Measurements from ENCODE around the gene CDKAL1.
"Not testable (repeated sequence)": the region's sequence is repeated elsewhere in the genome, so short reads cannot be mapped to it uniquely, and the experiment has no call there.

Gene CDKAL1

GRCh38 chr6:20916086-20916485 lies 381.8 kb downstream of the CDKAL1 start:
- DNase-seq (ENCODE audit: low read depth, low spot score), result no peak

GRCh38 chr6:20918868-20919267 lies 384.6 kb downstream of the CDKAL1 start:
- DNase-seq (ENCODE audit: low read depth, low spot score), result no peak

GRCh38 chr6:20919677-20920385 lies 385.6 kb downstream of the CDKAL1 start:
- DNase-seq (ENCODE audit: low read depth, low spot score), result no peak

GRCh38 chr6:20921578-20921977 lies 387.3 kb downstream of the CDKAL1 start:
- no peak for DNase-seq (ENCODE audit: low read depth, low spot score)

- DNase-seq (ENCODE audit: low read depth, low spot score), result no peak
These were observed 388.5 kb downstream of the CDKAL1 start for GRCh38 chr6:20922743-20923142.

GRCh38 chr6:20924094-20924493 lies 389.8 kb downstream of the CDKAL1 start:
- DNase-seq (ENCODE audit: low read depth, low spot score), result not testable (repeated sequence)

GRCh38 chr6:20924911-20925543 lies 390.8 kb downstream of the CDKAL1 start:
- no peak for DNase-seq (ENCODE audit: low read depth, low spot score)

GRCh38 chr6:20927130-20927860 lies 393.0 kb downstream of the CDKAL1 start:
- DNase-seq (ENCODE audit: low read depth, low spot score), result no peak

- DNase-seq (ENCODE audit: low read depth, low spot score), result no peak
These were observed 395.0 kb downstream of the CDKAL1 start for GRCh38 chr6:20929283-20929682.

GRCh38 chr6:20931093-20931492 lies 396.8 kb downstream of the CDKAL1 start:
- no peak for DNase-seq (ENCODE audit: low read depth, low spot score)

- DNase-seq (ENCODE audit: low read depth, low spot score), result no peak
These were observed 397.5 kb downstream of the CDKAL1 start for GRCh38 chr6:20931772-20932171.

- peak; percentile 22 for DNase-seq (ENCODE audit: low read depth, low spot score)
These were observed 398.0 kb downstream of the CDKAL1 start for GRCh38 chr6:20932284-20932683.

GRCh38 chr6:20933057-20933788 lies 399.0 kb downstream of the CDKAL1 start:
- peak; percentile 6 for DNase-seq (ENCODE audit: low read depth, low spot score)

- peak; percentile 12 for DNase-seq (ENCODE audit: low read depth, low spot score)
These were observed 402.7 kb downstream of the CDKAL1 start for GRCh38 chr6:20936949-20937348.

GRCh38 chr6:20939161-20939775 lies 405.0 kb downstream of the CDKAL1 start:
- DNase-seq (ENCODE audit: low read depth, low spot score), result no peak

GRCh38 chr6:20943040-20943627 lies 408.9 kb downstream of the CDKAL1 start:
- no peak for DNase-seq (ENCODE audit: low read depth, low spot score)

GRCh38 chr6:20943922-20944321 lies 409.7 kb downstream of the CDKAL1 start:
- no peak for DNase-seq (ENCODE audit: low read depth, low spot score)

GRCh38 chr6:20946022-20946421 lies 411.8 kb downstream of the CDKAL1 start:
- no peak for DNase-seq (ENCODE audit: low read depth, low spot score)

- no peak for DNase-seq (ENCODE audit: low read depth, low spot score)
These were observed 412.6 kb downstream of the CDKAL1 start for GRCh38 chr6:20946890-20947289.

GRCh38 chr6:20947977-20948376 lies 413.7 kb downstream of the CDKAL1 start:
- no peak for DNase-seq (ENCODE audit: low read depth, low spot score)

GRCh38 chr6:20948556-20948955 lies 414.3 kb downstream of the CDKAL1 start:
- no peak for DNase-seq (ENCODE audit: low read depth, low spot score)

Data from ELF-1 (cell line).